WERI-Rb-1 (cell line): ENCODE results near the gene ME3.

Experiments
- DNase-seq: peaks from one replicate; pipeline ENCODE4 v3.0.0-alpha.2; 2020
- H3K27ac ChIP-seq: fragments of 250-450 bp; sonication (Bioruptor Pico); 2 replicates; pipeline ENCODE4 v1.5.1; 2020; ENCODE audit warnings: mild to moderate bottlenecking, moderate library complexity
- H3K27me3 ChIP-seq: fragments of 250-450 bp; sonication (Bioruptor Pico); 2 replicates; pipeline ENCODE4 v1.5.1; 2021; ENCODE audit warnings: mild to moderate bottlenecking, low read depth, moderate library complexity; ENCODE audit not compliant: insufficient read depth, severe bottlenecking
- H3K36me3 ChIP-seq: fragments of 250-450 bp; sonication (Bioruptor Pico); 2 replicates; pipeline ENCODE4 v1.5.1; 2020; ENCODE audit warnings: mild to moderate bottlenecking, moderate library complexity
- H3K4me3 ChIP-seq: 2 replicates; pipeline ENCODE4 v1.5.1; 2011; ENCODE audit warnings: low read depth, mild to moderate bottlenecking, control low read depth, low read length
- H3K9me3 ChIP-seq: fragments of 250-450 bp; sonication (Bioruptor Pico); 2 replicates; pipeline ENCODE4 v1.5.1; 2021; ENCODE audit warnings: mild to moderate bottlenecking, moderate library complexity; ENCODE audit not compliant: severe bottlenecking
- CTCF ChIP-seq: IDR thresholded peaks from 2 replicates; pipeline ENCODE4 v1.5.1; 2011; ENCODE audit warnings: low read depth, mild to moderate bottlenecking, control low read depth, inconsistent platforms, low read length

The ME3 gene

GRCh38 chr11:86699040-86699791 is 26.8 kb upstream of the ME3 start:
- H3K36me3 ChIP-seq: no peaks in the 10 kb centered on the region
- no peak overlapping the region for H3K27ac ChIP-seq
- no peaks in the 10 kb centered on the region for H3K9me3 ChIP-seq
- H3K27me3 ChIP-seq: no peaks in the 10 kb centered on the region
- DNase-seq: no peak
- TF ChIP-seq CTCF: no peak
- no peak overlapping the region for H3K4me3 ChIP-seq

- TF ChIP-seq CTCF: no peak
- H3K9me3 ChIP-seq: no peaks in the 10 kb centered on the region
- H3K27ac ChIP-seq: no peak overlapping the region
- no peaks in the 10 kb centered on the region for H3K36me3 ChIP-seq
- no peak for DNase-seq
- no peaks in the 10 kb centered on the region for H3K27me3 ChIP-seq
- H3K4me3 ChIP-seq: no peak overlapping the region
Measured at GRCh38 chr11:86698639-86699038, 26.2 kb upstream of the ME3 start.

- no peak for TF ChIP-seq CTCF
- no peaks in the 10 kb centered on the region for H3K9me3 ChIP-seq
- H3K27ac ChIP-seq: no peak overlapping the region
- no peaks in the 10 kb centered on the region for H3K36me3 ChIP-seq
- DNase-seq: no peak
- no peak overlapping the region for H3K4me3 ChIP-seq
- H3K27me3 ChIP-seq: no peaks in the 10 kb centered on the region
Measured at GRCh38 chr11:86696451-86696850, 24.0 kb upstream of the ME3 start.

GRCh38 chr11:86696004-86696403 is 23.6 kb upstream of the ME3 start:
- no peak for DNase-seq

GRCh38 chr11:86695373-86695772 is 23.0 kb upstream of the ME3 start:
- H3K27me3 ChIP-seq: no peaks in the 10 kb centered on the region
- no peak for TF ChIP-seq CTCF
- peaks cover 4% of the 10 kb centered on the region for H3K9me3 ChIP-seq
- H3K36me3 ChIP-seq: no peaks in the 10 kb centered on the region
- DNase-seq: no peak
- no peak overlapping the region for H3K4me3 ChIP-seq
- H3K27ac ChIP-seq: no peak overlapping the region

More at GRCh38 chr11:86696004-86696403, 23.6 kb upstream of the ME3 start:
- H3K4me3 ChIP-seq: no peak overlapping the region
- no peak overlapping the region for H3K27ac ChIP-seq
- no peaks in the 10 kb centered on the region for H3K9me3 ChIP-seq
- no peak for TF ChIP-seq CTCF
- no peaks in the 10 kb centered on the region for H3K27me3 ChIP-seq
- no peaks in the 10 kb centered on the region for H3K36me3 ChIP-seq

- no peak overlapping the region for H3K27ac ChIP-seq
- H3K27me3 ChIP-seq: no peaks in the 10 kb centered on the region
- H3K9me3 ChIP-seq: peaks cover 4% of the 10 kb centered on the region
- no peak overlapping the region for H3K4me3 ChIP-seq
- TF ChIP-seq CTCF: no peak
- DNase-seq: no peak
- no peaks in the 10 kb centered on the region for H3K36me3 ChIP-seq
Measured at GRCh38 chr11:86693518-86693917, 21.1 kb upstream of the ME3 start.
